GM23338 (cell line): Measurements from ENCODE around the gene DOCK2. TPM values are rescaled to one million over a fixed set of nuclear protein-coding genes. Genes with fewer than 3 reads are reported as not detected.

Experiments
- ATAC-seq: fragments of 200-7000 bp; cut with Tn5 transposase; 3 replicates; pipeline ENCODE4 v1.9.1; 2020
- DNase-seq: peaks from one replicate; pipeline ENCODE4 v3.0.0-alpha.2; 2015; ENCODE audit warnings: low spot score
- H2AFZ ChIP-seq: fragments of 200-600 bp; sonication (generic); 2 replicates; pipeline ENCODE4 v1.8.0; 2016; ENCODE audit warnings: antibody characterized with exemption, mild to moderate bottlenecking, moderate library complexity
- H3F3A ChIP-seq: fragments of 200-600 bp; sonication (generic); replicated peaks from 2 replicates; pipeline ENCODE4 v1.8.0; 2017; ENCODE audit warnings: antibody characterized with exemption, mixed run types, low read depth
- H3K27ac ChIP-seq: fragments of 200-600 bp; sonication (generic); 2 replicates; pipeline ENCODE4 v1.6.1; 2016; ENCODE audit warnings: low read depth
- H3K27me3 ChIP-seq: fragments of 200-600 bp; sonication (generic); 2 replicates; pipeline ENCODE4 v1.8.0; 2016; ENCODE audit warnings: mild to moderate bottlenecking, mixed run types, moderate library complexity; ENCODE audit not compliant: insufficient read depth
- H3K36me3 ChIP-seq: fragments of 200-600 bp; sonication (generic); 2 replicates; pipeline ENCODE4 v1.8.0; 2016; ENCODE audit warnings: mild to moderate bottlenecking; ENCODE audit not compliant: insufficient read depth
- H3K4me1 ChIP-seq: fragments of 200-600 bp; sonication (generic); 2 replicates; pipeline ENCODE4 v1.8.0; 2016; ENCODE audit warnings: mild to moderate bottlenecking, moderate library complexity; ENCODE audit not compliant: insufficient read depth
- H3K4me2 ChIP-seq: fragments of 200-600 bp; sonication (generic); 2 replicates; pipeline ENCODE4 v1.7.1; 2017; ENCODE audit warnings: mixed run types
- H3K4me3 ChIP-seq: fragments of 200-600 bp; sonication (generic); 2 replicates; pipeline ENCODE4 v1.6.1; 2016; ENCODE audit warnings: mixed run types
- H3K79me2 ChIP-seq: fragments of 200-600 bp; sonication (generic); replicated peaks from 2 replicates; pipeline ENCODE4 v1.8.0; 2017; ENCODE audit warnings: mild to moderate bottlenecking; ENCODE audit not compliant: insufficient read depth
- H3K9me2 ChIP-seq: fragments of 200-600 bp; sonication (generic); 2 replicates; pipeline ENCODE4 v1.8.0; 2017; ENCODE audit not compliant: insufficient read depth
- H4K20me1 ChIP-seq: fragments of 200-600 bp; sonication (generic); replicated peaks from 2 replicates; pipeline ENCODE4 v1.8.0; 2017; ENCODE audit warnings: mild to moderate bottlenecking; ENCODE audit not compliant: insufficient read depth
- H3K27ac Mint-ChIP-seq: 2 replicates; pipeline ENCODE4 v1.8.0; 2020; ENCODE audit warnings: inconsistent platforms, mild to moderate bottlenecking, moderate library complexity, mixed read lengths
- H3K27me3 Mint-ChIP-seq: 3 replicates; pipeline ENCODE4 v1.8.0; 2022; ENCODE audit warnings: low read depth, mild to moderate bottlenecking, moderate library complexity, mixed read lengths, inconsistent platforms; ENCODE audit not compliant: insufficient read depth, poor library complexity
- H3K36me3 Mint-ChIP-seq: 3 replicates; pipeline ENCODE4 v1.8.0; 2021; ENCODE audit warnings: low read depth, mild to moderate bottlenecking, inconsistent platforms, moderate library complexity, mixed read lengths
- H3K4me1 Mint-ChIP-seq: 3 replicates; pipeline ENCODE4 v1.8.0; 2020; ENCODE audit warnings: mild to moderate bottlenecking, inconsistent platforms, mixed read lengths
- H3K4me3 Mint-ChIP-seq: 3 replicates; pipeline ENCODE4 v1.8.0; 2021; ENCODE audit warnings: moderate library complexity, mild to moderate bottlenecking, inconsistent platforms, mixed read lengths
- H3K9me3 Mint-ChIP-seq: 3 replicates; pipeline ENCODE4 v1.8.0; 2020; ENCODE audit warnings: moderate library complexity, mild to moderate bottlenecking, inconsistent platforms, mixed read lengths
- CREB1 ChIP-seq: fragments of 250-450 bp; sonication (Bioruptor Pico); IDR thresholded peaks from 2 replicates; pipeline ENCODE4 v1.5.0; 2020; ENCODE audit warnings: low read depth, mild to moderate bottlenecking, moderate library complexity
- CTCF ChIP-seq, 2 experiments: fragments of 200-600 bp in 1 of 2; sonication (generic) in 1 of 2; conservative IDR thresholded peaks; 2 replicates each; pipeline versions ENCODE4 v1.5.1 to v1.6.1; 2016 to 2017; ENCODE audit warnings: antibody characterized with exemption in 2 of 2, low read depth in 2 of 2, mild to moderate bottlenecking in 2 of 2, moderate library complexity in 1 of 2
- ETS1 ChIP-seq: IDR thresholded peaks from 2 replicates; pipeline ENCODE4 v1.6.1; 2016; ENCODE audit warnings: antibody characterized with exemption
- EZH2 ChIP-seq: fragments of 200-600 bp; sonication (generic); IDR thresholded peaks from one replicate; pipeline ENCODE4 v1.8.0; 2017; ENCODE audit warnings: antibody characterized with exemption, mild to moderate bottlenecking, low read depth; ENCODE audit not compliant: unreplicated experiment
- EZH2phosphoT487 ChIP-seq: fragments of 200-600 bp; sonication (generic); IDR thresholded peaks from one replicate; pipeline ENCODE4 v1.8.1; 2018; ENCODE audit warnings: antibody characterized with exemption; ENCODE audit not compliant: unreplicated experiment
- JUNB ChIP-seq: IDR thresholded peaks from one replicate; pipeline ENCODE4 v1.6.1; 2016; ENCODE audit warnings: antibody characterized with exemption; ENCODE audit not compliant: unreplicated experiment
- NANOG ChIP-seq: IDR thresholded peaks from 2 replicates; pipeline ENCODE4 v1.6.1; 2016; ENCODE audit warnings: antibody characterized with exemption, borderline replicate concordance
- POLR2AphosphoS5 ChIP-seq: IDR thresholded peaks from 2 replicates; pipeline ENCODE4 v1.6.1; 2016; ENCODE audit warnings: antibody characterized with exemption, low read depth
- REST ChIP-seq: IDR thresholded peaks from one replicate; pipeline ENCODE4 v1.6.1; 2018; ENCODE audit warnings: antibody characterized with exemption; ENCODE audit not compliant: unreplicated experiment
- STAT1 ChIP-seq: IDR thresholded peaks from one replicate; pipeline ENCODE4 v1.6.1; 2016; ENCODE audit warnings: antibody characterized with exemption; ENCODE audit not compliant: unreplicated experiment
- ZNF114 ChIP-seq: fragments of 250-450 bp; sonication (Bioruptor Pico); IDR thresholded peaks from 2 replicates; pipeline ENCODE4 v1.5.0; 2020; ENCODE audit warnings: mild to moderate bottlenecking, moderate library complexity
- ZNF331 ChIP-seq: fragments of 250-450 bp; sonication (Bioruptor Pico); IDR thresholded peaks from 2 replicates; pipeline ENCODE4 v1.5.0; 2020; ENCODE audit warnings: low read depth, mild to moderate bottlenecking, moderate library complexity
- polyA plus RNA-seq: library from polyadenylated mRNA; unstranded; fragments of >200 nt; fragmentation: Nextera tagmentation; extraction: Ambion mirVana; gene quantifications from 2 replicates; pipeline ENCODE4 v1.2.1, GENCODE V29; 2016
- total RNA-seq: library from RNA; depleted of rRNA; stranded (reverse); fragments of >200 nt; shearing (Covaris generic); gene quantifications from 2 replicates; pipeline ENCODE4 v1.2.3, GENCODE V29; 2014

DOCK2 gene
- total and polyA plus RNA-seq, 2 experiments from 2014 or later: 3.7 to 9.4 TPM

GRCh38 chr5:169850409-169850808 is 213.3 kb downstream of the DOCK2 start:
- Mint-ChIP-seq H3K4me1 (no peaks in the 10 kb centered on the region), H3K27ac (no peak overlapping the region), H3K36me3 (peaks cover 16% of the 10 kb centered on the region), H3K4me3 (no peak overlapping the region), H3K27me3 (no peaks in the 10 kb centered on the region), H3K9me3 (peaks cover 29% of the 10 kb centered on the region)
- Histone ChIP-seq H3K27me3 (no peaks in the 10 kb centered on the region), H3K4me3 (no peak overlapping the region), H2AFZ (no peak overlapping the region), H3K36me3 (no peaks in the 10 kb centered on the region), H3K4me1 (no peaks in the 10 kb centered on the region), H3F3A (no peaks in the 10 kb centered on the region), H3K9me2 (0 out of 2 replicates have a peak, but pooled peaks cover 2% of the 10 kb centered on the region), H3K4me2 (no peak overlapping the region), H3K27ac (no peak overlapping the region), H3K79me2 (no peaks in the 10 kb centered on the region), H4K20me1 (no peaks in the 10 kb centered on the region)
- TF ChIP-seq CTCF (conservative IDR thresholded peaks at IDR 0.05; ENCODE audit: low read depth in 2 of 2) (peak; percentile 48 to 50), ZNF331 (CRISPR knock-in tag) (no peak)
- no peak for ATAC-seq
- DNase-seq: no peak

- H3K9me2 ChIP-seq: 0 out of 2 replicates have a peak, but pooled peaks cover 4% of the 10 kb centered on the region
- H3K4me1 Mint-ChIP-seq: no peaks in the 10 kb centered on the region
- no peak overlapping the region for H3K4me3 Mint-ChIP-seq
- H3K27me3 ChIP-seq: no peaks in the 10 kb centered on the region
- H3K4me2 ChIP-seq: no peak overlapping the region
- no peaks in the 10 kb centered on the region for H3K36me3 ChIP-seq
- peaks cover 29% of the 10 kb centered on the region for H3K9me3 Mint-ChIP-seq
- H3K27ac ChIP-seq: no peak overlapping the region
- H3F3A ChIP-seq: no peaks in the 10 kb centered on the region
- DNase-seq: no peak
- no peak for ATAC-seq
- H3K4me3 ChIP-seq: no peak overlapping the region
- no peaks in the 10 kb centered on the region for H4K20me1 ChIP-seq
- no peaks in the 10 kb centered on the region for H3K4me1 ChIP-seq
- H3K79me2 ChIP-seq: no peaks in the 10 kb centered on the region
- H3K36me3 Mint-ChIP-seq: peaks cover 16% of the 10 kb centered on the region
- no peak overlapping the region for H3K27ac Mint-ChIP-seq
- H3K27me3 Mint-ChIP-seq: peaks cover 1% of the 10 kb centered on the region
- H2AFZ ChIP-seq: no peak overlapping the region
- TF ChIP-seq CREB1 (CRISPR knock-in tag): no peak
- no peak for TF ChIP-seq NANOG
- no peak for TF ChIP-seq EZH2phosphoT487
- TF ChIP-seq EZH2: no peak
- no peak for TF ChIP-seq ZNF114 (CRISPR knock-in tag)
- TF ChIP-seq JUNB: no peak
- TF ChIP-seq POLR2AphosphoS5: no peak
- no peak for TF ChIP-seq ETS1
- TF ChIP-seq CTCF (conservative IDR thresholded peaks at IDR 0.05; ENCODE audit: low read depth in 2 of 2): no peak
- no peak for TF ChIP-seq ZNF331 (CRISPR knock-in tag)
- no peak for TF ChIP-seq STAT1
- TF ChIP-seq REST: no peak
These were observed 214.3 kb downstream of the DOCK2 start for GRCh38 chr5:169851321-169851850.
